Cortex of kidney (tissue), 1 donor: Measurements from ENCODE around the gene IQCE.

ENCODE experiments used
- DNase-seq: peaks from one replicate; lab custom pipeline; 2025; lab: John Stamatoyannopoulos, UW

IQCE gene

GRCh38 chr7:2614631-2615330 lies 56.0 kb downstream of the IQCE start:
- no peak for DNase-seq

GRCh38 chr7:2616387-2617324 lies 57.9 kb downstream of the IQCE start:
- DNase-seq = no peak

DNA sequence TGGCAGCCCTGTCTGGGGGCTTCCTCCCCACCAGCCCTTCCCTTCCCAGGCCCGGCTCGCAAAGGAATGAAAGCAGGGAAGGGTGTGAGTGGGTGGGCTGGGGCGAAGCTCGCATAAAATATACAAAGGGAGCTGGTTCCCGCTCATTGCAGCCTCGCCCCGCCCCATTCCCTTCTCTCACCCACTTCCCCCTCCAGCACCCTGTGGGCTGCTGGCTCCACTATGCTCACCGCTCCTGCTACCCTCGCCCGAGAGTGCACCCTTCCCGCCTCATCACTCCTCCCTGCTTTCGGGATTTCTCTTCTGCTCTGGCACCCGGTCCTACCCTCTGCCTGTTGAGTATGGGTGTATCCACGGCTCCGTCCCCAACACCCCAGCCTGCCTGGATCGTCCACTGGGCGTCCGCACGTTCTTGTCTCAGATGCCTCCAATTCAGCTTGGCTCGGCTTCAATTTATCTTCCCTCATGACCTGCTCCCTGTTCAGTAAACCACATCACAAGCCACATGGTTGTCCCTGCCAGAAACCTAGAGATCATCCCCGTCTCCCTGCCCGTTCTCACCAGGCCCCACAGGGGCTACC lies 58.6 kb downstream of the IQCE start:
- no peak for DNase-seq

- DNase-seq = no peak
These were observed 60.3 kb downstream of the IQCE start for GRCh38 chr7:2619116-2619515.

GRCh38 chr7:2621061-2621828 lies 62.5 kb downstream of the IQCE start:
- DNase-seq = no peak

DNA sequence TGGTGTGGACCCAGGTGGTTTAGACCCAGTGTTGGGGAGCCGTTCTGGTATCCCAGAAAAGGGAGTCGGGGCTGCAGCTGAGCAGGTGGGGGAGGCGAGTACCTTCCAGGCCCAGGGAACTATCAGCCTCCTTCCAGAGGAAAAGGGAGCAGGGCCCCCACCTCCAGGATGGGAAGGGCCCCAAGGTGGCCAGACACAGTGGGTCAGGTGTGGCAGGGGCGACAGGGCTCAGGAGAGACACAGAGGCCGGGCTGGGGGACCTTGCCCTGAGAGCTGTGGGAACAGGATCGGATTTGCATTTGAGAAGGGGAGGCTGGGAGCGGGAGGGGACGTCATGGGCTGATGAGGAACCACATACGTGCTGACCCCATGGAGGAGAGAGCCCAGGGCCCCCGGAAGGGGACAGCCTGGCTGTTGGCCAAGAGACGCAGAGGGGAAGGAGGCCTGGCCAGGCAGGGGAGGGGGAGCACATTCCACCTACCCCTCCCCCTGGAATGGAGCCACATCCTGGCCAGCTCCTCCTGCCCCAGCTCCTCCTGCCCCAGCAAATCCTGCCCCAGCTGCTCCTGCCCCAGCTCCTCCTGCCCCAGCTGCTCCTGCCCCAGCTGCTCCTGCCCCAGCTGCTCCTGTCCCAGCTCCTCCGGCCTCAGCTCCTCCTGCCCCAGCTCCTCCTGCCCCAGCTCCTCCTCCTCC lies 63.3 kb downstream of the IQCE start:
- DNase-seq = no peak

GRCh38 chr7:2622869-2623697 lies 64.3 kb downstream of the IQCE start:
- DNase-seq = no peak

- no peak for DNase-seq
These were observed 64.9 kb downstream of the IQCE start for GRCh38 chr7:2623698-2624014.

DNA sequence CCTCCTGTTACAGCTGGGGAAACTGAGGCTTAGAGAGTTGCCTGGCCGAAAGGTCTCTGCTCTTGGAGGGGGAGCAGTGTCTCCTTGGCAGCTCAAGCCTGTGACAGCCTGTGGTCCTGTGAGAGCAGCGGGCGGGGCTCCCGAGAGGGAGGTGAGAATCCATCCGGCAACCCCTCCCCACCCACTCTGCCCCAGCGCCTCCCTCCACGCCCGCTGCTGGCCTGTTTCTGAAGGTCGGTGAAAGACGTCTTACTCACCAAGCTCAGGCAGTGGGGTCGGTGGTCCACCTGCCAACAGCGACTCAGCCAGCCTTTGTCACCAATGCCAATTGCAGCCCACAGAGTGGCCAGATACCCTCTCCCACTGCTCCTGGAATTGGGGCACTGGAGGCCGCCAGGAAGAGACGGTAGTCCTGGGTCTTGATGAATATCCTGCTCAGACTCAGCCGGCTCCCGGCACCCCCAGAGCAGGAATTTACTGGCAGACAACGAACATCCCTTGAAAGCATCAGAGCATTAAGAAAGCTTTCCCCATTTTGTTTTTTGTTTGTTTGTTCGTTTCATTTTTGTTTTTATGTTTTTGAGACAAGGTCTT lies 65.6 kb downstream of the IQCE start:
- no peak for DNase-seq

- no peak for DNase-seq
These were observed 67.8 kb downstream of the IQCE start for GRCh38 chr7:2626498-2627117.

- DNase-seq = no peak
These were observed 68.7 kb downstream of the IQCE start for GRCh38 chr7:2627258-2628129.

- DNase-seq = no peak
These were observed 69.3 kb downstream of the IQCE start for GRCh38 chr7:2628130-2628482.

DNA sequence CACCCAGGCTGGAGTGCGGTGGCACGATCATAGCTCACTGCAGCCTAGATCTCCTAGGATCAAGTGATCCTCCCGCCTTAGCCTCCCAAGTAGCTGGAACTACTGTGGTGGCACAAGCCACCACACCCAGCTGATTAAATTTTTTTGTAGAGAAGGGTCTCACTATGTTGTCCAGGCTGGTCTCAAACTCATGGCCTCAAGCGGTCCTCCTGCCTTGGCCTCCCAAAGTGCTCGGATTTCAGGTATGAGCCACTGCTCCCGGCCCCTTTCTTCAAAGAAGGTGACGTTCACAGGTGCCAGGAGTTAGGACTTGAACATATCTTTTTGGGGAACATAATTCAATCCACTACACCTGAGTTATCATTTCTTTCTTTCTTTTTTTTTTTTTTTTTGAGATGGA lies 70.1 kb downstream of the IQCE start:
- no peak for DNase-seq

DNA sequence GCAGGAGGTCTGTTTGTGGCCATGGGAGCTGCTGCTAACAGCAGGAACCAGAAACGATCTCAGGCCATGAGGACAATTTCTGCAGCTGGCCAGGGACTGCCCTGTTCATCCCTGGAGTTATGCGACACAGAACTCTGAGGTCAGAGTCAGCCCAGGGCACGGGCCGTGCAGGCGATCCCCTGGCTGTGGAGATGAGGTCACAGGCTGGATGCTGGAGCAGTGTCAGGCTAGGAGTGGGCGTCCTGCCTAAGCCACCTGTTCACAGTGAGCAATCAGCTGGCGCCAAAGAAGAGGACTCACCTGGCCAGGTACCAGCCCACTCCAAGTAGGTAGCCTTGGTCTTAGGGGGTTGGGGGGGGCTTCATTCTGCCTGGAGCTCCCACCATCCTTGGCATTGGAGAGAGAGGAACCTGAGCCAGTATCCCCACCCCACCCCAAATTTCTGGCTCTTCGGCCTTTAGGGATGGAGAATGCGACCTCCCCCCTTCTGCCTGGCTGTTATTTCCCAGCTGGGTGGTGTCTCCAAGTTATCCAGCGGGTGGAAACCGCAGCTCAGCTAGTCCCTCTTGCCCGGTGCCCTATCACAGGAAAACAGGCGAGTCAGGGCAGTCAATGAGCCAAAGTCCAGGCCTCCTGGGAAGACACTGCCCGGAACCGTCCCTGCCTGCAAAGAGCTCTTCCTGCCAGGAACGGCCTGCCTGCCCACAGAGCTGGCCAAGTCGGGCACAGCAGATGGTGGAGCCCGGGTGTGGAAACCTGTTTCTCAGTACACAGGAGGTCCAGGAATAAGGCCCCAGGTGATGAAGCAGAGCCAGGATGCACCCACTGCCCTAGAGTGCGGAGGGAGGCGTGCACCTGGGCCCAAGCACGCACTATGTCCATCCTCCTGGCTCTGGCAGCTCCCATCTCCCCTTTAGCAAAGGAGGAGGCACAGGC lies 71.2 kb downstream of the IQCE start:
- DNase-seq = no peak

GRCh38 chr7:2631946-2632732 lies 73.4 kb downstream of the IQCE start, which contains the start of gene TTYH3:
TTYH3 (plus strand) TSS chr7:2631986; CDS start chr7:2632156, 170 bp downstream.
- no peak for DNase-seq

GRCh38 chr7:2632733-2633537 lies 74.2 kb downstream of the IQCE start:
- DNase-seq = no peak
